AG04450 (cell line): Measurements from ENCODE around the gene RBFOX2. TPM values are rescaled to one million over a fixed set of nuclear protein-coding genes. Genes with fewer than 3 reads are reported as not detected.

Experiments
- CTCF ChIA-PET: fragments of 300-600, 350-600 bp; formaldehyde crosslinking; extraction: SDS; loops from one replicate; lab custom pipeline; 2022; ENCODE audit warnings: antibody characterized with exemption, inconsistent platforms; lab: Charles Lee
- POLR2A ChIA-PET: fragments of 350-600 bp; formaldehyde crosslinking; extraction: SDS; loops from one replicate; lab custom pipeline; 2021; ENCODE audit warnings: antibody characterized with exemption, inconsistent platforms; lab: Yijun Ruan, JAX
- DNase-seq: peaks from one replicate; pipeline ENCODE4 v3.0.0-alpha.2; 2011; ENCODE audit warnings: low read depth, low spot score
- H3K27ac ChIP-seq: one replicate; pipeline ENCODE4 v1.5.1; 2012; ENCODE audit warnings: low read depth, low read length, control low read depth
- H3K27me3 ChIP-seq: one replicate; pipeline ENCODE4 v1.6.0; 2012; ENCODE audit warnings: low read length; ENCODE audit not compliant: control insufficient read depth, insufficient read depth
- H3K4me3 ChIP-seq: 2 replicates; pipeline ENCODE4 v1.5.1; 2011; ENCODE audit warnings: mild to moderate bottlenecking, low read depth, low read length, control low read depth
- H3K9me3 ChIP-seq: 2 replicates; pipeline ENCODE4 v1.5.1; 2012; ENCODE audit warnings: low read length; ENCODE audit not compliant: control insufficient read depth, insufficient read depth
- CTCF ChIP-seq: IDR thresholded peaks from 2 replicates; pipeline ENCODE4 v1.5.1; 2011; ENCODE audit warnings: low read depth, low read length, control low read depth, inconsistent platforms
- polyA plus RNA-seq: library from polyadenylated mRNA; depleted of rRNA; stranded (reverse); fragments of >200 nt; gene quantifications from 2 replicates; pipeline ENCODE4 v1.2.3, GENCODE V29; 2011

Gene RBFOX2
- polyA plus RNA-seq, 1 experiment, result 288 TPM

GRCh38 chr22:35914665-35915476, 113.8 kb downstream of the RBFOX2 start:
- ChIA-PET POLR2A (interaction anchor here (0.7 to 1.0 kb wide), 3 partner anchors 20 to 115 kb away, joined by 3 read pairs; partner anchors contain the start of gene RBFOX2), CTCF (interaction anchor here (0.6 to 5.3 kb wide), 4 partner anchors 100 to 1692 kb away, joined by 3 to 38 read pairs (median 4); no protein-coding TSS in a partner anchor)
- no peaks in the 10 kb centered on the region for H3K9me3 ChIP-seq
- no peak for TF ChIP-seq CTCF
- DNase-seq, result peak; percentile 75
- H3K27me3 ChIP-seq, result no peaks in the 10 kb centered on the region
- H3K27ac ChIP-seq, result peak overlapping the region; percentile 47
- peak overlapping the region; percentile 61 for H3K4me3 ChIP-seq

DNA sequence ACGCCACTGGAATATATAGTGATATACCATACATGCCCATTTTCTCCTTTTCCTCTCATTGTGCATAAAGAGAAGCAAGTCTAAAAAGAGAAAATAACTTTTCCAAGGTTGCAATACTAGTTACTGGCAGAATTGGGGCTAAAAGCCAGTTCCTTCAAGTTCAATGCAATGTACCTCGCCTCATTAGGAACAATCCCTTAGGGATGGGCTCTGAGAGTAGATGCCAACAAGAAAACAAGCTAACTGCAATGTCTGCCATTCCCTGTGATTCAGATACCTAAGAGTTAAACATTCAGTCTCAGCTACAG, 114.3 kb downstream of the RBFOX2 start:
- H3K4me3 ChIP-seq, result peak overlapping the region; percentile 8; the same call in 1 of the 2 replicates
- CTCF ChIA-PET, result interaction anchor here (2.5 to 5.3 kb wide), 2 partner anchors 151 to 287 kb away, joined by 5 to 38 read pairs; no protein-coding TSS in a partner anchor
- H3K27ac ChIP-seq, result no peak overlapping the region

DNA sequence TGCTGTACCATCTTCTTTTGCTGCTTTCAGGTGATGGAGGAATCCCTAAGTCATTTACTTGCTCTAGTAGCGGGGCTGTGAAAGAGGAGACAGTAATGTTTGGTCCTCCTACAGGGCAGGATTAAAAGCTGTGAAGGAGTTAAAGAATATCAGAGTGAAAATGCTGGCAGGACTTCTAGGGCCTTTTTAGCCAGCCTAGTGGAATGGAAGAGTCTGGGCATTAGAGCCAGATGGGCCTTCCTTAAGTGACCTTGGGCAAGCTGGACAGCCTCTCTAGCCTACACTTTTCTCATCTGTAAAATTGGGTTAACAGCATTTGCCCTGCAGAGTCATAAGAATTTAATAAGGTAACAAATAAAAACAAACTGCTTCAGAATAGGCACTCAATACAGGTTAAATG, 114.7 kb downstream of the RBFOX2 start:
- POLR2A ChIA-PET, result interaction anchor here (1.0 kb wide), 1 partner anchor 19 kb away, joined by 3 read pairs; no protein-coding TSS in a partner anchor

More for the DNA sequence above, 114.3 kb downstream of the RBFOX2 start:
- Histone ChIP-seq H3K9me3 (no peaks in the 10 kb centered on the region), H3K27me3 (no peaks in the 10 kb centered on the region)
- POLR2A ChIA-PET, result interaction anchor here (0.7 to 1.0 kb wide), 3 partner anchors 19 to 116 kb away, joined by 3 read pairs; partner anchors contain the start of gene RBFOX2
- no peak for DNase-seq
- TF ChIP-seq CTCF, result no peak

GRCh38 chr22:35912658-35913057, 116.0 kb downstream of the RBFOX2 start:
- ChIA-PET POLR2A (no interaction called here), CTCF (interaction anchor here (0.6 to 2.2 kb wide), 3 partner anchors 153 to 228 kb away, joined by 3 to 7 read pairs (median 3); no protein-coding TSS in a partner anchor)
- Histone ChIP-seq H3K27ac (no peak overlapping the region), H3K4me3 (no peak overlapping the region), H3K9me3 (no peaks in the 10 kb centered on the region), H3K27me3 (no peaks in the 10 kb centered on the region)
- no peak for TF ChIP-seq CTCF
- DNase-seq, result no peak

More for the DNA sequence above, 114.7 kb downstream of the RBFOX2 start:
- TF ChIP-seq CTCF, result no peak
- no peak overlapping the region for H3K27ac ChIP-seq
- no peak for DNase-seq
- no peaks in the 10 kb centered on the region for H3K27me3 ChIP-seq
- no peak overlapping the region for H3K4me3 ChIP-seq
- H3K9me3 ChIP-seq, result no peaks in the 10 kb centered on the region
- CTCF ChIA-PET, result interaction anchor here (1.2 to 5.3 kb wide), 3 partner anchors 152 to 229 kb away, joined by 3 to 38 read pairs (median 7); no protein-coding TSS in a partner anchor

GRCh38 chr22:35911877-35912276, 116.7 kb downstream of the RBFOX2 start:
- H3K9me3 ChIP-seq, result no peaks in the 10 kb centered on the region
- H3K27ac ChIP-seq, result no peak overlapping the region
- DNase-seq, result no peak
- no peak for TF ChIP-seq CTCF
- POLR2A ChIA-PET, result no interaction called here
- H3K27me3 ChIP-seq, result no peaks in the 10 kb centered on the region
- CTCF ChIA-PET, result interaction anchor here (2.2 kb wide), 1 partner anchor 154 kb away, joined by 7 read pairs; no protein-coding TSS in a partner anchor
- no peak overlapping the region for H3K4me3 ChIP-seq
